ENCODE measurements around the gene KCND3. TPM values are rescaled to one million over a fixed set of nuclear protein-coding genes. Genes with fewer than 3 reads are reported as not detected.

KCND3 gene
- total RNA-seq (2014; rRNA removed; shearing (Covaris generic)): 0.10 TPM in 1 of 2 replicates, not detected in the other

DNA sequence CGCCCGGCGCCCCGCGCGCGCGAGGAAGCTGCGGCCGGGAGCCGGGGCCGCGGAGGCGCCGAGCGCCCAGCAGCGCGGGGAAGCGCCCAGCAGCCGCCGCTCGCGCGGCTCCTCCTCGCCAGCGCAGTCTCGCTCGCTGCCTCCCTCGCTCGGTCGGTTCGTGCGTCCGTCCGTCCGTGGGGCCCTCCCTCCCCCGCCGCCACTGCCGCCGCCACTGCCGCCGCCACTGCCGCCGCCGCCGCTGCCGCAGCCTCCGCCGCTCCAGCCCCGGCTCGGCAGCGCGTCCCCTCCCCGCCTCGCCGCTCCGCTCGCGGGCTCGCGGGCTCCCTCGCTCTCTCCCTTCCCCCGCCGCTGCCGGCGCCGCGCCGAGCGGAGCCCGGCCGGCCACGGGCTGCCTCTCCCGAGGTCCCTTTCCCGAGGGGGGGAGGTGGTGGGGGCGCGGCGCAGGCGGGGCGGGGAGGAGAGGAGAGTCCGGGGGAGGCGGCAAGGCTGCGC is at the start of gene KCND3:
KCND3 (minus strand) TSS at position 138 of the 495 bp plus-strand sequence.
- in situ Hi-C loops (cut with HindIII; ENCODE audit: low sequenced_read_pairs): no loop called here

DNA sequence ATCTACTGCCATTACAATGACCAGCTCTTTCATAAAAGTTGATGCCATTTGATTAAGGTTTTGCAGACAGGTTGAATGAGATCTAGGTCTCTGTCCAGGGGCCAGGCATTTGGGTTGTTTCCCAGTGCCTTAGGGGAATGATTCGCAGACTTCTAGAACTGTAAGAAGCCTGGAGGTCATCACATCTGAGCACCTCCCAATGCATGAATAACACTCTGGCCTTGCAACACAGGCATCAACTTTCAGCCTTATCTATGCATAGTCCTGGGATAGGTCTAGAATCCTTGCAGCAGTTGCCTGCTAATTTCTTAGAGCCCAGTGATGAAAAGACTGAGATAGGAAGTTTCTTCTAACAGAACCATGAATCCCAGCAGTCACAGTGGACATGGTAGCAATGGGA is 44.8 kb upstream of the KCND3 start:
- DNase-seq (ENCODE audit: low spot score): no peak
- in situ Hi-C loops (cut with HindIII; ENCODE audit: low sequenced_read_pairs): no loop called here

More for the DNA sequence above, at the start of gene KCND3:
- DNase-seq (ENCODE audit: low spot score): peak; percentile 34

DNA sequence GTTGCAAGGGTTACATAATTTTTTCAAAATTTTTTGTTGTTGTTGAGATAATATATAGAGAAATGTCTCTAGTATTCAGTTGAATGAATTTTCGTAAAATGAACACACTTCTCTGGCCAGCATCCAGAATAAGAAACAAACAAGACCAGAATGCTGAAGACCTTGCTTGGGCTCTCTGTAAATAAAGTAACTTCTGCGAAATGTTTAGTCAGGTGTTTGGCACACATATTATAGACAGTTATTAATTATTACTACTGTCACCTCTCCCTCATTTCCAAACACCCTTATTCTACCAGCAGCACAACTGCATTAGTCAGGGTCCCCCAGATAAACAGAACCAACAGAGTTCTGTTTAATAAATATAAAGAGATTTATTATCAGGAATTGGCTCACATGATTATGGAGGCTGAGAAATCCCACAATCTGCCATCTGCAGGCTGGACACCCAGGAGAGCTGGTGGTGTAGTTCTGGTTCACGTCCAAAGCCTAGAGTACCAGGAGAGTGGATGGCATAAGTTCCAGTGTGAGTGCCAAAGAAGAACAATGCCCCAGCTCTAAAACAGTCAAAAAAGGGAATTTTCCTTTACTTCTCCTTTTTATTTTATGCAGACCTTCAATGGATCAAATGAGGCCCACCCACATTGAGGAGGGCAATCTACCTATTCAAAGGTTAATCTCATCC is 44.1 kb upstream of the KCND3 start:
- in situ Hi-C loops (cut with HindIII; ENCODE audit: low sequenced_read_pairs): no loop called here
- DNase-seq (ENCODE audit: low spot score): peak; percentile 96

DNA sequence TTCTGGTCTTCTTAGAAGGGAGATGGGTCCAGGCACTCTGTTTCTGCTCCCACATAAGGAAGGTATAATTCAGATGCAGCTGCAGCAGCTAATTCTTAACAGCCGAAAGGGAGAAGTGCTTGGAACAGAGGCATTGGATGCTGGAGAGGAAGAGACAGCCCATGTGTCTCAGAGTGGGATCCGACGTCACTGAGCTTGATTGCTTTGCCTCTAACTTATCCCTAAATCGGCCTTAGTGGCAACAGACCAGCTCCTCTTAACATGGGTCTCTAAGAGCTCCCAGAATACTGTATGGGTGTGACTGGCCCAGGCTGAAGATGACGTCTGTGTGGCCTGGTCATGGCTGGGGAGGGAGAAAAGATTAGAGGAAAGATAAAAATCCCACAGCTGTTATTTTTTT is 40.7 kb upstream of the KCND3 start:
- in situ Hi-C loops (cut with HindIII; ENCODE audit: low sequenced_read_pairs): no loop called here
- no peak for DNase-seq (ENCODE audit: low spot score)

DNA sequence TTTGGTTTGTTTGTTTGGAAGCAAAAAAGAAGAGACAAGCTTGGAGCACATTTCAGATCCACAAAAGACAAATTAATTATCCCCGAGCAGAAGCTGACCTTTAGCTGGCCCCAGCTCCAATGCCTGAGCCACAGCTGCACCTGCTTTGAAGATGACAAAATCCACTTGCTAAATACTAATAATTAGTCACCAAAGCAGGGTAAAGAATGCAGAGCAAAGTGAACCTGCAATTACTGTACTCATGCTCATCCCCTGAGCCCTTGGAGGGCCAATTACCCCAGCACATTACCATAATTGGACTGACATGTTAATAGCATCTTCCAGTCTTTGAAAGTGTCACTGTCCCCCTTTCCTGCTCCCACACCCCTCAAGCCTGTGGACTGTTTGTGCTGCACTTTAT is 38.2 kb upstream of the KCND3 start:
- no peak for DNase-seq (ENCODE audit: low spot score)

DNA sequence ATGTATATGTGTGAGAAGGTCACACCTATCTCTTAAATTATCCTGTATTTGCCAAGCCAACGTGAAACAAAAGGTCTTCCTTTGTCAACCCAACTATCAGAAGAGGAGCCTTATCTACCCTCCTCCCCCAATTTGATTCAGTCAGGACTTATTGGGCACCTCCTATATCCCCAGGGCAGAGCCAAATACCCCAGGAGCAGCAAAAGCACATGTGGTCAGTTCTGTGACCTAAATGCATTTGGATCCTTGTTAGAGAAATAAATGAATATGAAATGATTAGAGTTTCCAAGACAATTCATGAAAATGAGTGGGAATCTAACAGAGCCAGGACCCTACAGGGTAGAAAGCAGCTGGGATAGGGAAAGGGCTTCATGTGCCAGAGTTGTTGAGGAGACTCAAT is 37.0 kb upstream of the KCND3 start:
- in situ Hi-C loops (cut with HindIII; ENCODE audit: low sequenced_read_pairs): no loop called here

More for the DNA sequence above, 38.2 kb upstream of the KCND3 start:
- in situ Hi-C loops (cut with HindIII; ENCODE audit: low sequenced_read_pairs): no loop called here

DNA sequence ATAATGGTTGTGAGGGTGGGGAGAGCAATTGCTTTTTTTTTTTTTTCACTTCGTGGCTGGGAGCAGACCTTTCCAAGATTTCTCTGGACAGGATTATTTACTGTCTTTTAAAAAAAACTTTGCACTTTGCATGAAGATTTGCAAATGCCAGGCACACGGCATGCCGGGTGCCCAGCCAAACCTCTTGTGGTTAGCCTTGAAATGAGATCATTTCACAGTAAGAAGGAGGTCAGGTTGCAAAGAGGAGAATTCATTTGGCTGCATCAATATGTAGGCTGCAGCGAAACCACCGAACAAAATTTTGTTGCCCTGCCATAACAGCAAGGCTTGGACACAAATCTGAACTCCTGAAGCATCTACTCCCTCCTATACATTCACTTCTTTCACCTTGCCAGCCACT is 36.5 kb upstream of the KCND3 start:
- in situ Hi-C loops (cut with HindIII; ENCODE audit: low sequenced_read_pairs): no loop called here
- peak; percentile 88 for DNase-seq (ENCODE audit: low spot score)

More for the DNA sequence above, 37.0 kb upstream of the KCND3 start:
- peak; percentile 71 for DNase-seq (ENCODE audit: low spot score)

DNA sequence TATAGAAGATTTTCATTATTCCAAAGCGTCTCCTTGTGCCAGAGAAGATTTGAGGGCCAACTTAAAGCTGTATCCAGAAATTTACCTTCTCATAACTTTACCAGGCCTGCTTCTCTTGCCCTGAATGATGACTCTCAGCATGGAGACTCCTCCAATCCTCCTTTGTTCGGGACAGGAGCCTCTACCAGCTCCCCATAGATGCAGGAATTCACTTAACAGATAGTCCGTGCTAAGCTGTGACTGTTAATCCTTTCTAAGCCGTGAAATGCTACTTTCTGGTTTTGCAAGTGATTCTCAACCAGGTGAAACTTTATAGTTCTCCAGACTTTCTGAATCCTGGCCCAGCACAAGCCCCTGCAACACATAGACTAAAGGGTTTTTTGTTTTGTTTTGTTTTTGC is 31.8 kb upstream of the KCND3 start:
- in situ Hi-C loops (cut with HindIII; ENCODE audit: low sequenced_read_pairs): no loop called here
- no peak for DNase-seq (ENCODE audit: low spot score)

DNA sequence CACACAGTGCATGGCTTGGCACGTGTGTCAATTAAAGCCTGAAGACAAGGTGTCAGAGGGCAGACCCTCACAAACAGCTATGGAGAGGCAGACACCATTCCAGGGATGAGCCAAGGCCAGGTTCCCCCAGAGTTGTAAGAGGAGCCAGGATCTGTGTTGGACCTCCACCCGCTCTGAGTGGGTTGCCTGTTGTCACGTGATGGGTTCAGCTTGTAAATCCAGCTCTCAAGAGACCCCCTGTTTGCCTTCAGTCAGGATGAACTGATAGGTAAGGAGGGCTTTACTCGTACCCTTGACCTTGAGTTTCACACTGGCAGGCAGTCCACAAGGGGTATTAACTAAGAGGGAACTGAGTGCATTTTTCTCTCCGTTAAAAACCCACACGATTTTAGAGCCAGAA is 27.7 kb upstream of the KCND3 start:
- in situ Hi-C loops (cut with HindIII; ENCODE audit: low sequenced_read_pairs): no loop called here
- DNase-seq (ENCODE audit: low spot score): no peak

DNA sequence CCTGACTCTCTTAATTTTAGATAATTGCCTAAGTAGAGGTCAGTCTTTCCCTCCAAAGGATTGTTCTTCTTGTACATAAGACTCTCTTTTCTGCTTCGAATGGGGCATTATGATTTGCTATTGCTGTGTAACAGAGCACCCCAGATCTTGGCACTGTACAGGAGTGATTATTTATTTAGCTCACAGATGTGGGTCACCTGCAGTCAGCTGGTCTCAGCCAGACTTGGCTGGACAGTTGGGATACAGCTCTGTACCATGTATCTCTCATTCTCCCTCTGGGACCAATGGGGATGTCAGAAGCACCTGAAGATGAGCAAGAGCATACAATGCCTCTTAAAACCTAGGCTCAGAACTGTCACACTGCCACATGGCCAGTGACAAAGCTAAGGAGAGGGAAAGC is 23.4 kb upstream of the KCND3 start:
- in situ Hi-C loops (cut with HindIII; ENCODE audit: low sequenced_read_pairs): no loop called here
- no peak for DNase-seq (ENCODE audit: low spot score)

DNA sequence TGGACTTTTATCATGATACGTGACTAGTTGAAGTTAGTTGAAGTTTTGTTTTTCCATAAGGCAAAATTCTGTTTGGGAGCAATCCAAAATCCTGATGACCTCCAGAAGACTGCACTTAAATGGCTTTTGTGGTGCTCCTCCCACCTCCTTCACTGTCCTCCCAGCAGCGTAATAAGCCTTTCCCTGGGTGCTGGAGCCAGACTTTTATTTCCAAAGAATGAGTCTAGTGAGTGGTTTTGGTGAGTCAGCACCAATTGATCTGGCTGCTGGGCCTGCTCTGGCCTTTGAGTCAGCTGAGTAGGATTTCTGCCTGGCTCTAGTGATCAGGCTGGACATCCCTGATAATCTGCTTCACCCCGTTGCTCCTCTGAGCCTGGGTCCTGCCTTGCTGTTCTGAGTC is 21.7 kb upstream of the KCND3 start:
- no peak for DNase-seq (ENCODE audit: low spot score)
- in situ Hi-C loops (cut with HindIII; ENCODE audit: low sequenced_read_pairs): no loop called here

DNA sequence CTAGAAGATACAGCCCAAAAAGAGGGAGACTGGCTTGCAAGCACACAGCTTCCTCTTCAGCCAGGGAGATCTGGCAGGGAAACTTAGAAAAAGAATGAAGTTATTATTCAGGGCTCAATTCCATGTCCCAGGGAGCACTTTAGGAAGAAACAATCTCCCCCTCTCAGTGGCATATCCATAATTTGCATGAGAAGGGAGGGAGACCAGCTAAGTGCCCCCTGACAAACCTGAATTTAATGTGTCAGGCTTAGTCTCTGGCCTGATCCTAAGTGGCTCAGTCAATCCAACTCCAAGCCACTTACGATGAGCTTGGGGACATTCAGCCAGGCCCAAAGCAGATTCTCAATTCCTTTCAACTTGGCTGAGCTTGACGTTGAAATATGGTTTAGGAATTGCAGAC is 17.7 kb upstream of the KCND3 start:
- in situ Hi-C loops (cut with HindIII; ENCODE audit: low sequenced_read_pairs): no loop called here
- DNase-seq (ENCODE audit: low spot score): no peak

DNA sequence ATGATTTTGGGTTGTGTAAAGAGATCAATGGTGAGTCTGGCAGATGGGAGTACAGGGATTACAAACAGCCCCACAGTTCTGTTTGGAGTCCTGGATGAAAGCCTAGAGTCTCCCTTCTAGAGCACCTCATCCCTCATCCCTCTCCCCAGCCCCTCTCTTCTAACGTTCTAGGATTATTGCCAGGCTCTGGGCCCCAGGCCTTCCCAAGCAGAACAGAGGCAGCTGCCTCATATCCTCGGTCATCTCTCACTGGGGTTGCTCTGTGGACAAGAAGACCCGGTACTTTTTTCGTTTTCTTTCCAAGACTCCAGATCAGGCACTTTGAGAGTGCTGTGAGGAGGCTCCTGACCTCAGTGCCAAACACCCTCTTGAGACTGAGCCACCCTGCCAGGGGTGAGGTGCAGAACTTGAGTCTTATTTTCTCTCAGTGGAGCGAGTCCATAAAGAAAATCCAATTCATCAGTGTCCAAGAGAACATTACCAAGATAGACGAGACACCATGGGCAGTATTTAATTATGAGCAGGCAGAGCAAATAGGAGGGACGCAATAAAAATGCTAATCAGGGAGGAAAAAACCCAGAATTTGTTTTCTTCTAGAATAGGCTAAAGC is 17.1 kb upstream of the KCND3 start:
- no peak for DNase-seq (ENCODE audit: low spot score)
- in situ Hi-C loops (cut with HindIII; ENCODE audit: low sequenced_read_pairs): no loop called here

DNA sequence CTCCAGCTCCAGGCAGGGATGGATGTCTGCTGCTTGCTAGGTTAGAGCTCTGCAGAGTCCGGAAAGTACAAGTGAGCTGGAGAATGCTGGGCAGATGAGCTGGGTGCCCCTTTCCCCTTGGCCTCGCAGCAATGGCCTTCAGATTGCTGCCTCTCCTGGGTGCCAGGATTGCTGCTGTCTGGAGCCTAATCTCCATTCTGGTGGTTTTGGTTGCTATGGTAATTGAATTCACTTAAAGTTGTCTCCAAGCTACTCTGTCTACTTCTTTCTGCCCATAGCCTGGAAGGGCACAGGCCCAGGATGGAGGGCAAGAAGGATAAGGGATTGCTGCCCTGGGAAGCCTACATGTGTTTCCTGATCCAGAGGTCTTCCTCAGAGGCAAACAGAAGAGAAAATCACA is 14.6 kb upstream of the KCND3 start:
- no peak for DNase-seq (ENCODE audit: low spot score)
- in situ Hi-C loops (cut with HindIII; ENCODE audit: low sequenced_read_pairs): no loop called here

DNA sequence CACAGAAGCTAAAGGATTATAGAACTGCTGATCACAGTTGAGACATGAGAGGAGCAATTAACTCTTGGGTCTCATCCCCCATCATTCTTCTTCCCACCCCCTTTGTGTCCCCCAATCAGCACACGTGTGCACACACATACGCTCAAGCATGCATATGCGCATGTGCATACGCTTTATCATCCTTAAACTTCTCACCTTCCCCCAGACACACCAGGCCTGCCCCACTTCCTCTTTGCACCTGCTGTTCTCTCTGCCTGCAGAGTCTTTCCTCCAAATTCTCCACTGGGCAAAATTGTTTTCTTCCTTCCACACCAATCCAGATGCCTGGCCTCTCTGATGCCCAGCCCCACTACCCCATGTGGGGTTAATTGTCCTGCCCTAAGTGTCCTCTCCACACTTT is 13.0 kb upstream of the KCND3 start:
- in situ Hi-C loops (cut with HindIII; ENCODE audit: low sequenced_read_pairs): no loop called here
- no peak for DNase-seq (ENCODE audit: low spot score)

DNA sequence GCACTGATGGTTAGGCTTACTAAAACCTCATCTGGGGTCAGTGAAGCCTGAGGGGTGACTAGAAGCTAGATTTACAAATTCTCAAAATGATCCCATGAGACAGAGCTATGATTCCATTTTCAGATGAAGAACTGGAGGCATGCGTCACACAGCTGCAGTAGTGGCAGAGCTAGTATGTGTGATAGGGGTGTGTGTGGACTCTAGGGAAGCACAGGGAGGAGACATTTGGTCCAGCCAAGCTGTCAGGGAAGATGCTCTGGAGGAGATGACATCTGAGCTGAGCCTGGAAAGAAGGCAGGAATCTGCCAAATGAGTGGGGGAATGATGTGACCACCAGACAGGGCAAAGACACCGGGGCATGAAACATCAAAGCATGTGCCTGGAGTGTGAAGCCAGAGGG is 12.0 kb upstream of the KCND3 start:
- no peak for DNase-seq (ENCODE audit: low spot score)
- in situ Hi-C loops (cut with HindIII; ENCODE audit: low sequenced_read_pairs): no loop called here

DNA sequence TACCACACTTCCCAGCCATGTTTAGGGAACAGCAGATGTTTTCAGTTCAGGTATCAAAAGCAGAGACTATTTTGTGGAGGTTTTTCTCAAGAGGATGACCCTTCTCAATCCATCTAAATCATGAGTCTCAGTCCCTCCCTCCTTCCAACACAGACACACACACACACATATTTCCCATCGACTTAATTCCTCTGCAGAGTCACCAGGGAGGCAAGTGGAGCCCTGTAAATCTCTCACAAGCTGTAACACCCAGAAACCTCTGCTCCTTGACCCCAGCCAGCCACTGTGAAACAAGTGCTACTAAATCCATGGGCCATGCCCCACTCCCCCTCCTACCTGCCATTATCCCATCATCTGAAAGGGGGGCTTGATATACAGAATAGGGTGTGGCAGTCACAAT is 10.6 kb upstream of the KCND3 start:
- no peak for DNase-seq (ENCODE audit: low spot score)
- in situ Hi-C loops (cut with HindIII; ENCODE audit: low sequenced_read_pairs): no loop called here

DNA sequence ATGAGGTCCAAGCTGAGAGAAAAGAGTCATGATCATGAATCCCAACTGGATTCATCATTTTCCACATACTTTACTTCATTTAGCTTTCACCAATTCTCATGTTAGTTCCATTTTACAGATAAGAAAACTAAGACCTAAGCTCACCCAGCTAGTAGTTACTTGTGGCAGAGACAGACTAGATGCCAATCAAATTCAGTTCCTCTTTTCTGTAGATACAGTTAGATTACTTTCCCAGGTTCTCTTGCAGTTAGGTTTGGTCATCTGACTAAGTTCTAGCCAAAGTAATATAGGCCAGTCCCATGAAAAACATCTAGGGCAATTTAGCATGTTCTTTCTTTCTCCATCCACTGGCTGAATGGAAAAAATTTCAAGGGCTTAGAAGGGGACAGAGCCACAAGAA is 8.9 kb upstream of the KCND3 start:
- in situ Hi-C loops (cut with HindIII; ENCODE audit: low sequenced_read_pairs): no loop called here
- no peak for DNase-seq (ENCODE audit: low spot score)

DNA sequence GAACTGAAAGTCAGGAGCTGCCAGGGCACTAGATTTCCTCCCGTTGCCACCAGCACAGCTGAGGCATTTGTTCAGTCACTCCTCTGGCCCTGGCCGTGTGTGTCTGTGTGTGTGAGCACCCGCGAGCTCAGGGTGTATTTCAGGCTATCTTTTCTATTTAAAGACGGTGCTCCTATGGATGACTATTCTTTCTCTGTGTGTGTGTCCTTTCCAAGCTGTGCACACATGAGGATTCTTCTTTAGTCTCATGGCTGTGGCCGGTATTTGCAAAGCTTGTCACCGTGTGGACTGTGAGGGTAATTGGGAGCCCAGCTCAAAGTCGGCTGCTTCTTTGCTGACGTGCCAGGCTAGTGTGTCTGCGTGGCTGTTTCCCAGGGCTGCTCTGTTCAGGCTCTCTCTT is 3.0 kb upstream of the KCND3 start:
- no peak for DNase-seq (ENCODE audit: low spot score)
- in situ Hi-C loops (cut with HindIII; ENCODE audit: low sequenced_read_pairs): no loop called here

DNA sequence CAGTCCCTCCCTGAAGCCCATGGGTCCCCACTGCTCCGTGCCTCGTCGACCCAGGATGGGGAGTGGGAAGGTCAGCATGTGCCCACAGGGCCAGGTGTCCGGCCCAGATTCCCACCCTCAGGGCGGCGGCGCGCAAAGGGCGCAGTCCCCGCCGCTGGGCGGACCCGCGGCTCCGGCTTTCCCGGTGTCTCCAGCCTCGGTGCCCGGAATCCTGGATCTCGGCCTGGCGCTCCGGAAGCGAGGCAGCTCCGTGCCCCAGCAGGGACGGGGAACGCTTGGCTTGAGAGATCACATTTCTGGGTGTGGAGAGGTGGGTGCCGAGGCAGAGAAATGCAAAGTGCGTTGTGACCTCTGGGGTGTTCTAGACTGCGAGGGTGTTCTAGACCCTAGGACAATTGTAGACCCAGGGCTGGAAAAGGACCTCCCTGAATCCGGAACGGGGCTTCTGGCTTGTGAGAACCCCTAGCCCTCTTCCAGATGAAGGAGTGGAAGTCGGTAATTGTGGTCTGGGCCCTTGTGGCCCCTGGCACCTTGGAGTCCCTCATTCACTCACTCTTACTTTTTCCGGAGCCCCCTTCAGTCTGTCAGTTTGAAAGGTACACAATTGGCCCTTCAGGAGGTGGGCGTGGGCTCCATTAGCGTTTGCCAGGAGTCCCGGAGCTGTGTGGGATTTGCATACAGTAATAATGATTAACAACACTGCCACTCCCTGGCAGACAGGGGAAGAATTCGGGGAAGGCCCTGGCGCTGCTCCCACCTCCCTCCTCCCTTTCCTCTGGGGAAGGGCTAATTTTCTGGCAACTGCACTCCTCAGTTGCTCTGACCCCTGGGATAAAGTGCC is 1.6 kb upstream of the KCND3 start:
- in situ Hi-C loops (cut with HindIII; ENCODE audit: low sequenced_read_pairs): no loop called here
- peak; percentile 89 for DNase-seq (ENCODE audit: low spot score)
